Measurements from ENCODE around the gene VASH1.

The VASH1 gene

DNA sequence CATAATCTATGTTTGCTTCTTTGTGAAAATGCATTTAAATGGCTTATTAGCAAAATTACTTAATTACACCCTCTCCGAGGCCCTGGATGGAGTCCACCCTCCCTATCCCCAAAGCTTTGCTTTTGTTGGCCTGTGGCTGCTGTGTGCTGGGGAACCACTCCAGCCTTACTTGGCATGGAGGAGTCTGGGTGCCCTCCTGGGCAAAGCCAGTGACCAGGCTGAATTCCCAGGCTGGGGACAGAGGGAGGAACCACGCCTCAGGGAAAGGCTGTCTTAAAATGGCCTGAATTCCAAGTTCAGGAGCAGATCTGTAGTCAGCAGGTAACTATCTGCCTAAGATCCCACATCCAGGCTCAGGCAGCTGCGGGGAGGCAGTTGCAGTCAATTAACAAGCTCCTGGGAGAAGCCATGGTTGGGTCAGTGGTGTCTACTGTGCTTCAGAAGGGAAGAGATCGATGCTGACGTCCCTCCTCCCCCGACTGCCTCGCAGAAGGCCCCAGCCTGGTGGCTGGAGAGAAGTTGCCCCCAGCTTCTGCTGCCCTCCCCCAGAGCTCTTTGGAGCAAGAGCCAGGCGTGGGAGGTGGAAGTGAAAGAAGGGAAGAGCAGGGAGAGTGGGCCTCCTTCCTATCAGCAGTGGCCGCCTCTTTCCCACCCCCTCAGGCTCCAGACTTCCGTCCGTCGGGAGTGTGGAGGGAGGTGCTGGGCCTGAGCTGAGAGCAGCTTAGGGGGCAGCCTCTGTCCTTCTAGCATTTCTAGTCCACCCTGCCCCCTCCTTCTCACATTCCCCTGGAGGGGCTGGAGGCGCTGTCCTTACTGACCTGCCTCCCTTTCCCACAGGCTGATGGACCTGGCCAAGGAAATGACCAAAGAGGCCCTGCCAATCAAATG lies 11.3 kb downstream of the VASH1 start:
- no peak for DNase-seq (ENCODE audit: low read depth)

DNA sequence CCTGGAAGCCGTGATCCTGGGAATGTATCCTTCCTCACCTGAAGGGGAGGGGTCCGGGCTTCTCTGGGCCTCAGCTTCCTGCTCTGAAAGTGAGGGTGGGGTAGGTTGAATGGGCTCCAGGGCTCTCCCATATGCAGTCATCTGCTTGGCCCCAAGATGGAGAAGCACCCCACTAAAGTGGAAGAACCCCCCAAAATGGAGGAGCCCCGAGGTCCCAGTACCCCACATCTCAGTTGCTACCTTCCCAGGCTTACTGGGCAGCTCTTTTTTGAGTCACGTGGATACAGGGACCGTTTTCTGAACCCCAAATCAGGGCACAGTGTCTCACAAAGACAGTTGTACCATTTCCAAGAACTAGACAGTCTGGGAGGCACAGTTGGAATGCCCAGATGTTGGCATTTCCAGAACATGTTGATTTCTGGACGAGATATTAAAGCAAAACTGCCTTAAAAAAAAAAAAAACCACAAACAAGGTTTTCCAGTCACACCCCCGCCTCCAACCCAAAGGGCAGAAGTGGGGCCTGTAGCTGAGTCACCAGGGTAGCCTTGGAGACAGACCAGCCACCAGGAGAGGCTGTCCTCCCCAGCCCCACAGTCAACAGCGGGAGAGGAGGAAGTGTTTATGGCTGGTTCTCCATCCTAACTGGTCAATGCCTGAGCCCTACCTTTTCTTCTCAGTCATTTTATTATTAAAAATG lies 12.1 kb downstream of the VASH1 start:
- DNase-seq (ENCODE audit: low read depth), result peak; percentile 78

DNA sequence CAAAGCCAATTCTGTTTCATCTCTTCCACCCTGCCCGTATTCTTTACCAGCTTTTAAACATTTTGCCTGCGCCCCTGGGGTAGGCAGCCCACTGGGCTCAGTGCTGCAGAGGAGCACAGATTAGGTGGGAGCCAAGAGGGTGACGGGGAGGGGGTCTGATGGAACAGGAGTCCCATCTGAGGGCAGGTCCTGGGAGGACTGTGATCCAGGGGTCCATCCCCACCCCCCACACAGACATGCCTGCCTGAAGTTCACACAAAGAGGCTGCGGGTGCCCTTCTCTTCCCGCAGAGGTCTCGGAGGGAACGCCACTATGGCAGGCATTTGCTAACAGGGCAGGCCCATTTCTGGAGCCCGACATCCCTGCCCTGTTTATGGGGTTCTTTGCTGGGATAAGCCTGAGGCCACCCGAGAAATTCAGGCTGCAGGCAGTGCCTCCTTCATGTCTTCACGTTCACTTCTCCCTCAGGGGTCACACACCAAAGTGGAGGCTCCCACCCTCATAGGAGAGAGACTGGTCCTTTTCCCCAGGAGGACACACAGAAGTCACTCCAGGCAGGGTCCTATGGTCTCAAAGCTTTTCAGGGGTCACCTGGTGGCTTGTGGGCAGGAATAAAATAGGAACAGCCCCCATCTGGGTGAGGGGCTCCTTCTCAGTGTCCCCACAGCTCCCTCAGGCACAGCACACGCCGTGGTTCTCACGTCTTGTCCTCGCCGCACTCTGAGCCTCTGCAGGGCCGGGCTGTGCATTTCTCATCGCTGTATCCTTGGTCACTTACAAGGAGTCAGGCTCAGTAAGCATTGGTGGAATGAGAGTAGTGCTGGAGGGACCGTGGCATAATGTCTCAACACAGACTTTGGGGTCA lies 12.9 kb downstream of the VASH1 start:
- DNase-seq (ENCODE audit: low read depth), result no peak

DNA sequence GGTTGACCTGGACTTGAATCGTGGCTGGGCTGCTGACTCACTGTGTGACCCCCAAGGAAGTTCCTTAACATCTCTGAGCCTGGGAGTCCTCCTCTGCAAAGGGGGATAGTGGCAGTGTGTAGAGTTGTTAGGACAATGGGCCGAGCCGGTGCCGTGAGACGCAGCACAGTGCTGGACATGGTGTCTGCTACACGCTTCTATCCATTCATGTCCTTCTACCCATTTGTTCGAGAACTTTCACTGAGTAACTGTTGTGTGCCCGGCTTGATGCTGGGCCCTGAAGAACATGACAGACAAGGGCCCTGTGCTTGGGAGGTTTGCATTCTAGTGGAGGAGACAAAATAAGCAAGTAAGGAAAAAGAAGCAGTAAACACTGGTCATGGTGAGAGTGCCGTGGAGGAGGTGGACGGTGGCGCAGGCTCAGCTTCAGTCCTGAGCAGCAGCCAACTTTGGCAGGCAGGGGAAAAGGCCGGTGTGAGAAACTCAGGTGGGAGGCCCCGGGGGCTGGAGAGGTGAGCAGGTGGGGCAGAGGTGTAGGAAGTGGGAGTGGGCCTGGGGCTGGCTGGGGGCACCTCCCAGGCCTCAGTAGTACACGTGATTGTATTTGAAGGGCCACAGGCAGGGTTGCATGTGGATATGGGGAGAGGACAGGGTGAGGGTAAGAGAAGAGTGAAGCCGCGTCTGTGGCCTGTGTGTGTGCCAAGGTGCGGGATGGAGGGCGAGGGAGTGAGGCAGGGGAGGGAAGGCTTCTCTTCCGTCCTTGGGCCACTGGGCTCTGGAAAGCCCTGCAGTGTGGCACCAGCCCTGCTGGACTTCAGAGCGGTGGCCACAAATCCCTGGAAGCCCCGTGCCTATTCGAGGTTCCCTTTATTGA lies 13.8 kb downstream of the VASH1 start:
- no peak for DNase-seq (ENCODE audit: low read depth)

DNA sequence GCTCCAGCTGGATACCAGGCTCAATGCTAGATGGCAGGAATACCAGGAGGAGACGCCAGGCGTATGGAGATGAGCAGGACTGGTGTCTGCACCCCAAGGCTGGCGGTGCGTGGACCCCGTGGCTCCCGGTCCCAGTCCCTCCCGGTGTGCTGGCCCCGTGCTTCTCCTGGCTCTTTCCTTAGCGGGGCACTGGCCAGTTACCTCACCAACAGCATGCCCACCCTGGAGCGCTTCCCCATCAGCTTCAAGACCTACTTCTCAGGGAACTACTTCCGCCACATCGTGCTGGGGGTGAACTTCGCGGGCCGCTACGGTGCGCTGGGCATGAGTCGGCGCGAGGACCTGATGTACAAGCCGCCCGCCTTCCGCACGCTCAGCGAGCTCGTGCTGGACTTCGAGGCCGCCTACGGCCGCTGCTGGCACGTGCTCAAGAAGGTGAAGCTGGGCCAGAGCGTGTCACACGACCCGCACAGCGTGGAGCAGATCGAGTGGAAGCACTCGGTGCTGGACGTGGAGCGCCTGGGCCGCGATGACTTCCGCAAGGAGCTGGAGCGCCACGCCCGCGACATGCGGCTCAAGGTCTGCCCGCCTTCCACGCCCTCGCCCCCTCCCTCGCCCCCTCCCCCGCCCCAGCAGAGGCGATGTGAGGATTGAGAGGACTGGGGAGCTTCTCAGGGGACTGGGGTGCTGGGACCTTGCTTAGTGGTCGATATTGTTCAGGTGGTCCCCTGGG lies 14.6 kb downstream of the VASH1 start:
- DNase-seq (ENCODE audit: low read depth), result no peak

DNA sequence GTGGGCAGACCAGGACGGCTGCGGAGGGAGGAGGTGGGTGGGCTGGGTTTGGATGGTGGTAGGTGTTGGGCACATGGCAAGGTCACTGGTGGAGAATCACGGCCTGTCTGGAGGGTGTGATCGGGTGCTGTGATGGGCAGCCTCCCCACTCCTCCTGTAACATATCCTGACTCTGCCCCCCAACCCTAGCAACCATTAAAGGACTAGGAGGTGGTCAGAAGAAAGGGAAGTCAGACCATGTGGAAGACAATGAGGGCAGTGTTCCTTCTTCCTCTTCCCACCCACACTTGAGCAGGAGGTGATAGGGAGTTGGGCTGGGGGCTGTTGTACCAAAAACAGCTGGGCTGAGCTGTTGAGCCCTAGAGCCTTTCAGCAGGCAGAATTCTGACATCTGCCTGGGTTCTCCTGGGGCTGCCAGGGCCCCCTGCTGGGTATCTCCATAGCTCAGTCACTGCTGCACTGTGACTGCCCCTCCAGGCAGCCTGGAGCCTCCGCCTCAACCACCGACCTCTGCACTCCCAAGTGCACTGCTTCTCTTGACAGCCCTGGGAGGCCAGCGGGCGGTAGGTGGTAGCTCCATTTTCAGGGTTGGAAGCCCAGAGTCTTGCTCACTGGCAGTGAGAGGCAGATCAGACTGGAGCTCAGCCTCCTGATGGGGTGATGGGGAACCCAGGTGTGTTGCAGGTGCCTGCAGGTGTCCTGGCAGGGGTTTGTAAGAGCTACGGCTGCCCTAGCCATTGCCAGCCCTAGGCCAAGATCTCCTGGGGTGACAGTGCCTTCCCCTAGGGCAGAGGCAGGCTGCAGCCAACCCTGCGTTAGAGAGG lies 15.4 kb downstream of the VASH1 start:
- no peak for DNase-seq (ENCODE audit: low read depth)

DNA sequence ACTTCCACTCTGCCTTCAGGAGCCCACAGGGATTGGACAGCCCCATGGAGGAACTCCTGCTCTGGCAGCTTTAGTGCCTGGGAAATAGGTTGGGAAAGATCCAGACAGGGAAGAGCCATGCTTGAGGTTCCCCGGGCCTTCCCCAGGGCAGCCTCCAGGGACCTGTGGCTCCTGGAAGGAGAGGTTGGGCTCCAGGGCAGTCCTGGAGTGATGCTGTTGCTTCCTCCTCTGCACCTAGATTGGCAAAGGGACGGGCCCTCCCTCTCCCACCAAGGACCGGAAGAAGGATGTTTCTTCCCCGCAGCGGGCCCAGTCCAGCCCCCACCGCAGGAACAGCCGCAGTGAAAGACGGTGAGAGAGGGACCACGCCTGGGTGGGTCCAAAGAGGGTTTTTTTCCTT lies 16.5 kb downstream of the VASH1 start:
- no peak for DNase-seq (ENCODE audit: low read depth)

DNA sequence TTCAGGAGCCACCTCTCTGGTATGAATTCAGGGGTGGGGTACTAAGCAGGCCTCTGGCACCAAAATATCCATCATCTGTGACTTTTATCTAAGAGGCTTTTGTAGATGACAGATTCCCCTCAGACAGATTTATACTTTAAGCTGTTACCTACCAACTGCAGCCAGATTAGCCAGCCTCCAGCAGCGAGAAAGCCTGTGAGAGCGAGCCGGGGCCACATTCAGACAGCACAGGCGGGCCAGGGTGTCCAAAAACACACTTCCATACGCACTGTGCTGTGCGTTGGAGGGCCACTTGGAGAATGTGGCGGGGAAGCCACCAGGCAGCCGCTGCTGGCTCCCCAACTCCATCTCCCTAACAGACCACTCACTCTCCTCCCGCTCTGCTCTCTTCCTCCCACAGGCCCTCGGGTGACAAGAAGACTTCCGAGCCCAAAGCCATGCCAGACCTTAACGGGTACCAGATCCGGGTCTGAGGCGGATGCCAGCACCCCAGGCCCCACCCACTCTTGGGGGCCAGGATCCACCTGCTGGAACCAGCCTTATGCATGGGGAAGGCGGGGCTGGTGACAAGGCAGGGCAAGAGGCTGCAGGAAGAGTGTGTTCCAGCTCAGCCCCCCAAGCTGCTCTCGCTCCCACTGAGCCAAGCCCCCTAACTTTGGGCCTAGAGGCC lies 17.4 kb downstream of the VASH1 start:
- DNase-seq (ENCODE audit: low read depth), result no peak

DNA sequence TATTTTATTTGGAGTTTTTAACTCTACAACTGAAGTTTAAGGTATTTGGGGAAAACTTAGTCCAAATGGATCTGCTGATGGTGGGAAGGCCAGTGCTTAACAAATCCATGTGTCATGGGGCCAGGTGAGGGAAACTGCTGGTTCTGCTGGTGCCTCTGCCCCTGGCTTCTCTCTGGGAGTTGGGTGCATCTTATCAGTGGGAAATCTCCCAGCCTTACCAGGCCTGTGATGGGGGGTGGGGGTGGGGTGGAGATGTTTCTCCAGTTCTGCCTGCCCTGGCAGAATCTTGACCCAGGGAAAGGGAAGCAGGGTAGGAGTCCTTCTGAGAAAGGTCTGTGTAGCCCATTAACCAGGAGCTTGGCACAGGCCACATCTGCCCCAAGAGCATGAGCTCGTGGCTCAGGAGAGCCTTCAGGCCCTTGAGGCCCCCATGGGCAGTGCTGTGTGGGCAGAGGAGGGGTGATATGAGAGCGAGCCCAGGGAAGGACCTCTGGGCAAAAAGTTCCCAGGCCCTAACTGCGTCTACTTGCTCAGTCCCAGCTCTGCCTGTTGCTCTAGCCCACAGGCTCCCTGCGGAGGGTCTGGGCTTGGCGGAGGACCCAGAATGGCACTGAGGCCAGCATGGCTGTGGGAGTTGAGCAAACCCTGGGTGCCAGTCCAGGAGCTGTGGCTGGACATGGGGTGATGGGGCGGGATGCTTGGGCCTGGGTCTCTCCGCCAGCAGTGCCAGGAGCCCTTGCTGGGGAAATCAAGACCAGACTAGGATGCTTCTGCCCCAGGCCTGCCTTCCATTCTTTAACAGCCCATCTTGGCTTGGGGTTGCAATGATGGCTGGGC lies 18.2 kb downstream of the VASH1 start:
- DNase-seq (ENCODE audit: low read depth), result no peak

DNA sequence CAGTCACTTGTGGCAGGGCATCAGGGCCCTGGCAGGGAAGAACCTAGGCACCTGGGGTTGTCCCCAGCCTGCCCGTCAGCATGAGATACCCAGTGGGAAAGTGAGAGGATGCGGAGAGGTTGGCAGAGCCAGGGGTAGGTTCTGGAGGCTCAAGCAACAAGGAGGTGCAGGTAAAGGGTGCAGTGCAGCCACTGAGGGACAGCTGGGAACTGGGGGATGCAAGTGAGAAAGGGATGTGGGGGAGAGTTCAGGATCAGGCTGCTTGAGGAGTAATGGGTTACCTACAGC lies 18.7 kb downstream of the VASH1 start:
- no peak for DNase-seq (ENCODE audit: low read depth)

DNA sequence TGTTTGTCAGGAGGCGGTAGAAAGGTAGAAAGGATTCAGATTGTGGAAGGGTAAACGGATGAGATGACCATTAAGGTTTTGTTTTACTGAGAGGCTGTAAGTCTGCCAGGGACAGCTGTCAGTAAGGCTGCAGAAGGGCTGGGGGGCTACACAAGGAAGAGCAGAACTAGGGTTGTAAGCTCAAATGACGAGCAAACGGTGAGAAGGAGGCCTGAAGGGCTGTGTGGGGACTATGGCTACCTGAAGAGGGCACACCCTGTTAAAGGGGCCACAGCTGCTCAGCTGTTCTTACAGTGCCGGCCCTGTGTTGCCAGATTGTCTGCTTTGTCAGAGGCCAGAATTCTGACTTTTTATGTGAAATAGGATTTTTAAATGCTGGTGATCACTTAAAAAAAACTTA lies 19.1 kb downstream of the VASH1 start:
- no peak for DNase-seq (ENCODE audit: low read depth)

DNA sequence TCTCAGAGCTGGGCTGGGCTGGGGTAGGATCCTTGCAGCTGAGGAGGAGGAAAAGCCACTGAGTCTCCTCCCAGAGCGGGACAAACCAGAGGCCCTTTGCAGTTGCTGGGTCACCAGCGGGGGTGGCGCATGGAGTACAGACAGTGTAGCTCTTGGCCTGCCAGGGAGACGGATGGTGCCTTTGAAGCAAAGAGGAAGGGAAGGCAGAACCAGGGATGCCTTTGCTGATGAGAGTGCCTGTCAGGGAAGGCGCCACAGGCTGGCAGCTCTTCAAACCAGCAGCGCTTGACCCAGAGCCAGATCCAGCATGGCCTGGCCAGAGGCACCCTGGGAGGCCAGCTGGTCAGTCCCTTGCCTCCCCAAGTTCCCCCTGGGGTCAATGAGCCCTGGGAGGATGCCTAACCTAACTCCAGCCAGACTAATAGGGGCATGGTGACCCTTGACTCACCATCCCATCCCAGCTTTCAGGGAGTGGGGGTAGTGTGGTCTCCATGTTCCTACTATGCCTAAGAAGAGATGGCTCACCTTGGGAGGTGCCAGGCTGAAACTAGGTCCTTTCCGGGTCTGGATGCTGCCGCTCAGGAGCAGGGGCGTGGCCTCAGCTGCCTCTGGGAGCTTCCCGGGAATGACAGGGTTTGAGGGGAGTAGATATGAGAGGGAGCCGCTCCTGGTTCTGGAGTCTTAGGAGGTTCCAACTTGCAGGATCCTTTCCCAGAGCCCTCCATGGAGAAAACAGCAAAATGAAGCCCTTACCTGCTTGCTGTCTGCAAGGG lies 19.8 kb downstream of the VASH1 start:
- DNase-seq (ENCODE audit: low read depth), result no peak

DNA sequence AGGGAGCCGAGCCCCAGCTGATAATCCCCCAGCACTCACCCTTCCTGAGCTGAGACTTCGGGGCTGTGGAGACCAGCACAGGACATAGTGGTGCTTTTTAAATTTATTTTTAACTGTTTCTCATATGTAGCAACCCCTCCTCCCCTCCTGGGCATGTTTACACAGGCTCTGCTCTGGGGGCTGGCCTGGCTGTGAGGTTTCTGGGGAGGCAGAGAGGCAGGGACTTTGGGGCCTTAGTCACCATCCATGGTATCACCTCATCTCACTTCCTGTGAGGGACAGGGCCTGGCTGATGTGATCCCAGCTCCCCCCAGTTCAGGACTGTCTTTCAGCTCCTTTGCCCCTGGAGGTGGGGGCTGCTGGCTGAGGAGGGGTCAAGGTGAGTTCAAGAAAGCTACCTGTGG lies 20.4 kb downstream of the VASH1 start:
- no peak for DNase-seq (ENCODE audit: low read depth)

DNA sequence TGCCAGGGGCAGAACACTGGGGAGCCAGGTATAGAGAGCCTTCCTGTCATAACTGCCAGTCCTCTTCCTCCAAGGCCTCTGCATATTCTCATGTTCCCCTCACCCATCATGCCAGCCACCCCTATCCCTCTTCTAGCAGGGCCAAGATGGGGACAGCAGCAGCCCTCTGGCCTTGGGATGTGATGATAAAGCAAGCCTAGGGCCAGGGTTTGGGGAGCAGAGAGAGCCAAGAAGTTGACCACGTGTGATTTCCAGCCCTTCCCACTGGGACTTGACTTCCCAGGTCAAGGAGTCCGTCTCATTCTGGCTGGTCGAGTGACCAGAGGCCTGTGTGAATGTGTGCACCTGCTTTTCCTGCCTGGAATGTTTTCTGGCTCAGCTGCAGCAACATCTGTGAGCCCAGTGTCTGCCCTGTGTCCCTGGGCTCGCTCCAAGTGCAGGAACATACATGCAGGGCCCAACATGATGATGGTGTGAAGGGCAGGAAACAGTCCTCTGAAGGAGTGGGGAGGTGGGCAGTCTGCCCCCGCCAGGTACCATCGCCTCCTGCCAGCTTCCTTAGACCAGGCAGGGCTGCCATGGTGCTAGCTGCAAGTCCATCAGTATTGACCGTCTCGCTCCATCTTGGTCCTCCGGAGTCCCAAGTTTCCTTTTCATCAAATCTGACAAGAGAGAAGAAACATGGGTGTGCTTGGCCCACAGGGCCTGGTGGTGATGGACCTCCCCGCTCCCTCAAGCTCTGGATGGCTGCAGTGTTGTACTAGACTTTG lies 21.0 kb downstream of the VASH1 start:
- DNase-seq (ENCODE audit: low read depth), result no peak

DNA sequence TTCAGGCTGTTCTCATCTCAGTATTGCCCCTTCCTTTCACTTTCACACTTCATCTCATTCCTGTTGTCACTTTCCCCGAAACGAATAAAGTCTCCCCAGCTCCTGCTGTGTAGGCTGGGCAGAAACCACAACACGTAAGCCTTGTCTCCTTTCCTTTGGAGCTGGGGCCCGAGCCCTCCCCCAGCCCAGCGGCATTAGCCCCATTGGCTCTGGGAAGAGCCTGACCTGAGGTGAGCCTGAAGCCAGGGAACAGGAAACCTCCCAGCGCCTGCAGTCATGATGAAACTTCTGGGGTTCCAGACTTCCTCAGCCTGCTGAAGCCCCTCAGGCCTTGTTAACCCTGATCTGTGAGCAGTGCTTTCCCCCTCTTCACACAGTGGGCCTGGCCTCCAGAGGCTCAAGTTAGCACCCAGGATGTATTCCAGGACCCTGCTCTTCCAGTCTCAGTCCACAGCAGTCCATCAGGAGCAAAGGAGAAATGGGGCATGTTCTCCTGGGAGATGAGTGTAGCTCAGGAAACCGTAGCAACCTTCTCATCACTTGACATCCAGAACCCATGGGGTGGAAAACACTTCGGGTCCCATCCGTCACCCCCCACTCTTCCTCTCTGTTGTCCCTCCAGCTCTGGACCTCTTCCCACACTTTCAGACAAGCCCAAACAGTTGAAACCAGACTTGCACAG lies 21.8 kb downstream of the VASH1 start:
- no peak for DNase-seq (ENCODE audit: low read depth)

DNA sequence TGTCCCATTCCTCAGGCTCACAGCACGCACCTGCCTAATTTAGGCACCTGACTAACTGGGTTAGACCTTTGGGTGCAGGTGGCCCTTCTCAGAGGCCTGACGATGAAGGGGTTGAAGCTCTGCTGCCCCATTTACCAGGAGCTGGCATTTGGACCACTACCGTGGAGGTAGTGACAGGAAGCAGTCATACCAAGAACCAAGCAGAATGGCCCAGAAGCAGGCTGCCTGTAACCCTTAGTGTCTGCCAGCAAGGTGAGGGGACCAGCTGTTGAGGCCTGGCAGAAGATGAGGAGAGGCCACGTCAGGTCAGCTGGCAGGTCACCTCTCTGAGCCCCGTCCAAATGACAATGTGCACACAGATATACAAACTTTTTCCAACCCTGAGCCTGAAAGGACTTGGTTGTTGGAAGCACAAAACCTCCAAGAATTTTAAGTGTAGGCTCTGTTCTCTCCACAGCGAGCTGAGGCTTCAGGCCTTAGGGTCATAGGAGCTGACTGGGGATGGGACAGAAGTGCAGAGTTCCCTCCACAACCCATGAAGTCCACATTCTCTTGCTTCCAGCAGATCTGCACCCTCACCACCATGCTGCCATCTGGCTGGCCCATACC lies 23.1 kb downstream of the VASH1 start:
- no peak for DNase-seq (ENCODE audit: low read depth)

All from stromal cell of bone marrow (primary cell).